RWPE2 (cell line): ENCODE results near the gene HPSE2.
"Not testable (repeated sequence)": the region's sequence is repeated elsewhere in the genome, so short reads cannot be mapped to it uniquely, and the experiment has no call there.

Source experiments
- ATAC-seq: fragments of 200-7000 bp; cut with Tn5 transposase; 3 replicates; pipeline ENCODE4 v1.9.1; 2021; ENCODE audit warnings: low read depth
- DNase-seq: peaks from one replicate; pipeline ENCODE4 v3.0.0-alpha.2; 2020; ENCODE audit warnings: low spot score
- H3K27ac ChIP-seq: fragments of 450-650 bp; 2 replicates; pipeline ENCODE4 v1.5.1; 2017; ENCODE audit warnings: mild to moderate bottlenecking; ENCODE audit not compliant: poor library complexity, severe bottlenecking
- H3K27me3 ChIP-seq: fragments of 250-450 bp; sonication (Bioruptor Pico); 2 replicates; pipeline ENCODE4 v1.5.1; 2021; ENCODE audit warnings: mild to moderate bottlenecking, moderate library complexity; ENCODE audit not compliant: insufficient read depth, poor library complexity, severe bottlenecking
- H3K36me3 ChIP-seq: fragments of 250-450 bp; sonication (Bioruptor Pico); 2 replicates; pipeline ENCODE4 v1.5.1; 2020; ENCODE audit warnings: low read depth, mild to moderate bottlenecking, moderate library complexity
- H3K4me1 ChIP-seq: fragments of 250-450 bp; sonication (Bioruptor Pico); 2 replicates; pipeline ENCODE4 v1.5.1; 2021; ENCODE audit warnings: mild to moderate bottlenecking, moderate library complexity; ENCODE audit not compliant: insufficient read depth, poor library complexity, severe bottlenecking
- H3K4me3 ChIP-seq: fragments of 250-450 bp; sonication (Bioruptor Pico); 2 replicates; pipeline ENCODE4 v1.5.1; 2021; ENCODE audit warnings: mild to moderate bottlenecking, moderate library complexity; ENCODE audit not compliant: severe bottlenecking
- H3K9me3 ChIP-seq: fragments of 250-450 bp; sonication (Bioruptor Pico); 2 replicates; pipeline ENCODE4 v1.5.1; 2021; ENCODE audit warnings: mild to moderate bottlenecking, moderate library complexity; ENCODE audit not compliant: severe bottlenecking
- TF ChIP-seq, protein P1 (sequence below): fragments of 450-650 bp; IDR thresholded peaks from one replicate; pipeline ENCODE4 v1.5.1; 2017; ENCODE audit warnings: mild to moderate bottlenecking, moderate library complexity; ENCODE audit not compliant: poor library complexity, severe bottlenecking

The HPSE2 gene

GRCh38 chr10:98916526-98917125, 319.0 kb downstream of the HPSE2 start:
- no peaks in the 10 kb centered on the region for H3K27me3 ChIP-seq
- H3K4me3 ChIP-seq, result no peak overlapping the region
- H3K4me1 ChIP-seq, result no peaks in the 10 kb centered on the region
- no peaks in the 10 kb centered on the region for H3K36me3 ChIP-seq
- H3K27ac ChIP-seq, result no peak overlapping the region
- no peak for DNase-seq
- TF ChIP-seq, protein P1, sequence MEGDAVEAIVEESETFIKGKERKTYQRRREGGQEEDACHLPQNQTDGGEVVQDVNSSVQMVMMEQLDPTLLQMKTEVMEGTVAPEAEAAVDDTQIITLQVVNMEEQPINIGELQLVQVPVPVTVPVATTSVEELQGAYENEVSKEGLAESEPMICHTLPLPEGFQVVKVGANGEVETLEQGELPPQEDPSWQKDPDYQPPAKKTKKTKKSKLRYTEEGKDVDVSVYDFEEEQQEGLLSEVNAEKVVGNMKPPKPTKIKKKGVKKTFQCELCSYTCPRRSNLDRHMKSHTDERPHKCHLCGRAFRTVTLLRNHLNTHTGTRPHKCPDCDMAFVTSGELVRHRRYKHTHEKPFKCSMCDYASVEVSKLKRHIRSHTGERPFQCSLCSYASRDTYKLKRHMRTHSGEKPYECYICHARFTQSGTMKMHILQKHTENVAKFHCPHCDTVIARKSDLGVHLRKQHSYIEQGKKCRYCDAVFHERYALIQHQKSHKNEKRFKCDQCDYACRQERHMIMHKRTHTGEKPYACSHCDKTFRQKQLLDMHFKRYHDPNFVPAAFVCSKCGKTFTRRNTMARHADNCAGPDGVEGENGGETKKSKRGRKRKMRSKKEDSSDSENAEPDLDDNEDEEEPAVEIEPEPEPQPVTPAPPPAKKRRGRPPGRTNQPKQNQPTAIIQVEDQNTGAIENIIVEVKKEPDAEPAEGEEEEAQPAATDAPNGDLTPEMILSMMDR, result no peak
- ATAC-seq, result no peak
- no peaks in the 10 kb centered on the region for H3K9me3 ChIP-seq

GRCh38 chr10:98915911-98916310, 319.7 kb downstream of the HPSE2 start:
- Histone ChIP-seq H3K4me3 (no peak overlapping the region), H3K27ac (no peak overlapping the region), H3K9me3 (no peaks in the 10 kb centered on the region), H3K27me3 (no peaks in the 10 kb centered on the region), H3K4me1 (no peaks in the 10 kb centered on the region), H3K36me3 (no peaks in the 10 kb centered on the region)
- no peak for ATAC-seq
- TF ChIP-seq, protein P1, result no peak
- DNase-seq, result no peak

DNA sequence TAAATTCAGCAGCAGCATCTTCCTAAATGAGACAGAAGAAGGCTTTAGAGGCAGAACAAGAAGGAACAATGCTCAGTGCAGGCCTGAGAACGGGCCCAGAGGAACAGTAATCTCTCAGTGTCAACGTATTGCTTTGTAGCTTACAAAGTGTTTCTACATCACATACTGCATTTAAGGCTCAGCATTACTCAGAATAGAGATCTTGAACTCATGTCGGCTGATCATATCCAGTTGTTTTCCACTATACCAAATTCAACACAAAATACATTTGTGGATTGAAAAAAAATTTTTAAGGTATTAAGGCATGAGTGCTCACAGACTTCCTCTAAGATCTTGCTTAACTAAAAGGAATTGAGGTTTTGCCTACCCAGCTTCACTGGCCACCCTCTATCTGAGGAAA, 325.1 kb downstream of the HPSE2 start:
- Histone ChIP-seq H3K27ac (no peak overlapping the region), H3K4me1 (no peaks in the 10 kb centered on the region), H3K27me3 (no peaks in the 10 kb centered on the region), H3K4me3 (no peak overlapping the region), H3K9me3 (no peaks in the 10 kb centered on the region), H3K36me3 (no peaks in the 10 kb centered on the region)
- DNase-seq (no peak), ATAC-seq (no peak)
- TF ChIP-seq, protein P1, result no peak

- no peak for ATAC-seq
- H3K9me3 ChIP-seq, result no peaks in the 10 kb centered on the region
- no peaks in the 10 kb centered on the region for H3K4me1 ChIP-seq
- no peaks in the 10 kb centered on the region for H3K27me3 ChIP-seq
- no peak overlapping the region for H3K27ac ChIP-seq
- no peaks in the 10 kb centered on the region for H3K36me3 ChIP-seq
- no peak overlapping the region for H3K4me3 ChIP-seq
- no peak for DNase-seq
- TF ChIP-seq, protein P1, result no peak
Observed at GRCh38 chr10:98910048-98910447, 325.6 kb downstream of the HPSE2 start.

GRCh38 chr10:98908868-98909267, 326.8 kb downstream of the HPSE2 start:
- ATAC-seq, result no peak
- Histone ChIP-seq H3K9me3 (no peaks in the 10 kb centered on the region), H3K36me3 (no peaks in the 10 kb centered on the region), H3K4me3 (no peak overlapping the region), H3K27ac (no peak overlapping the region), H3K4me1 (no peaks in the 10 kb centered on the region), H3K27me3 (no peaks in the 10 kb centered on the region)
- TF ChIP-seq, protein P1, result no peak
- no peak for DNase-seq

GRCh38 chr10:98908247-98908646, 327.4 kb downstream of the HPSE2 start:
- H3K27ac ChIP-seq, H3K27me3 ChIP-seq, H3K4me3 ChIP-seq, ATAC-seq, H3K4me1 ChIP-seq, DNase-seq, H3K9me3 ChIP-seq, H3K36me3 ChIP-seq: not testable (repeated sequence)
